GM23338 (cell line): ENCODE data around the gene RCE1.

Experiments
- CREB1 ChIP-seq: fragments of 250-450 bp; sonication (Bioruptor Pico); IDR thresholded peaks from 2 replicates; pipeline ENCODE4 v1.5.0; 2020; ENCODE audit warnings: low read depth, mild to moderate bottlenecking, moderate library complexity
- CTCF ChIP-seq, 2 experiments: fragments of 200-600 bp in 1 of 2; sonication (generic) in 1 of 2; conservative IDR thresholded peaks; 2 replicates each; pipeline versions ENCODE4 v1.5.1 to v1.6.1; 2016 to 2017; ENCODE audit warnings: antibody characterized with exemption in 2 of 2, low read depth in 2 of 2, mild to moderate bottlenecking in 2 of 2, moderate library complexity in 1 of 2
- ETS1 ChIP-seq: IDR thresholded peaks from 2 replicates; pipeline ENCODE4 v1.6.1; 2016; ENCODE audit warnings: antibody characterized with exemption
- EZH2 ChIP-seq: fragments of 200-600 bp; sonication (generic); IDR thresholded peaks from one replicate; pipeline ENCODE4 v1.8.0; 2017; ENCODE audit warnings: antibody characterized with exemption, mild to moderate bottlenecking, low read depth; ENCODE audit not compliant: unreplicated experiment
- EZH2phosphoT487 ChIP-seq: fragments of 200-600 bp; sonication (generic); IDR thresholded peaks from one replicate; pipeline ENCODE4 v1.8.1; 2018; ENCODE audit warnings: antibody characterized with exemption; ENCODE audit not compliant: unreplicated experiment
- JUNB ChIP-seq: IDR thresholded peaks from one replicate; pipeline ENCODE4 v1.6.1; 2016; ENCODE audit warnings: antibody characterized with exemption; ENCODE audit not compliant: unreplicated experiment
- POLR2AphosphoS5 ChIP-seq: IDR thresholded peaks from 2 replicates; pipeline ENCODE4 v1.6.1; 2016; ENCODE audit warnings: antibody characterized with exemption, low read depth
- REST ChIP-seq: IDR thresholded peaks from one replicate; pipeline ENCODE4 v1.6.1; 2018; ENCODE audit warnings: antibody characterized with exemption; ENCODE audit not compliant: unreplicated experiment
- STAT1 ChIP-seq: IDR thresholded peaks from one replicate; pipeline ENCODE4 v1.6.1; 2016; ENCODE audit warnings: antibody characterized with exemption; ENCODE audit not compliant: unreplicated experiment
- ZNF114 ChIP-seq: fragments of 250-450 bp; sonication (Bioruptor Pico); IDR thresholded peaks from 2 replicates; pipeline ENCODE4 v1.5.0; 2020; ENCODE audit warnings: mild to moderate bottlenecking, moderate library complexity

GRCh38 chr11:66871521-66871901 is 28.3 kb downstream of the RCE1 start:
- no peak for TF ChIP-seq CTCF (conservative IDR thresholded peaks at IDR 0.05; ENCODE audit: low read depth in 2 of 2)
- no peak for TF ChIP-seq EZH2phosphoT487
- no peak for TF ChIP-seq POLR2AphosphoS5
- TF ChIP-seq EZH2 = no peak
- no peak for TF ChIP-seq STAT1
- TF ChIP-seq REST = no peak
- TF ChIP-seq CREB1 = no peak
- no peak for TF ChIP-seq JUNB
- no peak for TF ChIP-seq ZNF114 (CRISPR knock-in tag)
- no peak for TF ChIP-seq ETS1
